Prostate gland (tissue), 2 donors: ENCODE results near the gene MPZL3.

ENCODE experiments used
- POLR2A ChIP-seq: fragments of 450-650 bp; IDR thresholded peaks from one replicate; pipeline ENCODE4 v1.6.1; 2016; ENCODE audit warnings: antibody characterized with exemption, mild to moderate bottlenecking
- POLR2AphosphoS5 ChIP-seq: sonication (generic); formaldehyde crosslinking; IDR thresholded peaks from one replicate; pipeline ENCODE4 v1.6.1; 2017; ENCODE audit warnings: antibody characterized with exemption
- TF ChIP-seq, protein P1 (sequence below), 4 experiments: fragments of 200-600 bp in 2 of 4; fragments of 450-650 bp in 2 of 4; sonication (generic) in 2 of 4; IDR thresholded peaks; 1 replicate in 3 of 4; 2 replicates in 1 of 4; pipeline ENCODE4 v1.5.1; 2016 to 2019; ENCODE audit warnings: antibody characterized with exemption in 4 of 4, mild to moderate bottlenecking in 2 of 4, moderate library complexity in 2 of 4

DNA sequence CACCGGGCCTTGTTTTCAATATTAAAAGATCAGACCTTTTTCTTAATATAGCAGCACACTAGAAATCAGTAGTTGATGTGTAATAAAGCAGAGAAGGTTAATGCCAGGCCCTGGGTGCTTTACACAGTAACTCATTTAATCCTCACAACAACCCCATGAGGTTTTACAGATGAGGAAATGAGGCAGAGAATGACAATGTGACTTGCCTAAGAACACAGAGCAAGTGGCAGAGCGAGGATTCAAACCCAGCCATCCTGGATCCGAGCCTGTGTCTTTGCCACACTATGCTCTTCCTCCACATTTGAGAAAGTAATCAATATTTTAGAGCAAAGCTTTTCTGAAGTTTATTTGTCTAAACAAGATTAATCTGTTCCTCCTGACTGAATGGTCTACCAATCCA is 34.6 kb downstream of the MPZL3 start:
- TF ChIP-seq, protein P1, sequence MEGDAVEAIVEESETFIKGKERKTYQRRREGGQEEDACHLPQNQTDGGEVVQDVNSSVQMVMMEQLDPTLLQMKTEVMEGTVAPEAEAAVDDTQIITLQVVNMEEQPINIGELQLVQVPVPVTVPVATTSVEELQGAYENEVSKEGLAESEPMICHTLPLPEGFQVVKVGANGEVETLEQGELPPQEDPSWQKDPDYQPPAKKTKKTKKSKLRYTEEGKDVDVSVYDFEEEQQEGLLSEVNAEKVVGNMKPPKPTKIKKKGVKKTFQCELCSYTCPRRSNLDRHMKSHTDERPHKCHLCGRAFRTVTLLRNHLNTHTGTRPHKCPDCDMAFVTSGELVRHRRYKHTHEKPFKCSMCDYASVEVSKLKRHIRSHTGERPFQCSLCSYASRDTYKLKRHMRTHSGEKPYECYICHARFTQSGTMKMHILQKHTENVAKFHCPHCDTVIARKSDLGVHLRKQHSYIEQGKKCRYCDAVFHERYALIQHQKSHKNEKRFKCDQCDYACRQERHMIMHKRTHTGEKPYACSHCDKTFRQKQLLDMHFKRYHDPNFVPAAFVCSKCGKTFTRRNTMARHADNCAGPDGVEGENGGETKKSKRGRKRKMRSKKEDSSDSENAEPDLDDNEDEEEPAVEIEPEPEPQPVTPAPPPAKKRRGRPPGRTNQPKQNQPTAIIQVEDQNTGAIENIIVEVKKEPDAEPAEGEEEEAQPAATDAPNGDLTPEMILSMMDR (IDR thresholded peaks at IDR 0.05), result no peak
- TF ChIP-seq POLR2AphosphoS5, result no peak
- no peak for TF ChIP-seq POLR2A
